Measurements from ENCODE around the gene P2RX6. TPM values are rescaled to one million over a fixed set of nuclear protein-coding genes. Genes with fewer than 3 reads are reported as not detected.

Gene P2RX6
- total and polyA plus RNA-seq, 9 of the 15 experiments (the other 6 are each of a cell fraction or from before 2014, with no cell fraction given), result 0.01 to 3.9 (median 1.5) TPM; not detected in 1

GRCh38 chr22:20996031-20996410 lies 18.9 kb upstream of the P2RX6 start (continued):
- no peak for TF ChIP-seq NFXL1 (CRISPR knock-in tag; IDR thresholded peaks at IDR 0.05)

GRCh38 chr22:20996598-20997535 lies 18.1 kb upstream of the P2RX6 start:
- H3K4me2 ChIP-seq (ENCODE audit: insufficient read depth, low read length), result no peak overlapping the region
- peak overlapping the region in 1 of 2 experiments; percentile 93; a peak in 2 of 4 replicates for H3K9ac ChIP-seq (ENCODE audit: insufficient read depth in 1 of 2, low read depth in 2 of 2, low read length in 2 of 2)
- H3K36me3 ChIP-seq (ENCODE audit: control insufficient read depth, insufficient read depth, low read length), result peaks cover 91% of the 10 kb centered on the region
- ChIA-PET CTCF (ENCODE audit: low intra/inter-chr PET ratio) (no interaction called here), POLR2A (interaction anchor here (0.6 to 17.9 kb wide), 15 partner anchors 8 to 642 kb away, joined by 3 to 451 read pairs (median 5); partner anchors contain the start of genes AIFM3, LZTR1 and P2RX6)
- no peak overlapping the region for H2AFZ ChIP-seq (ENCODE audit: low read depth, low read length)
- DNase-seq (ENCODE audit: extremely low read depth in 1 of 4, low spot score in 3 of 4) (no peak), FAIRE-seq (no peak), ATAC-seq (no peak)
- intact Hi-C loops (cut with micrococcal nuclease), result no loop called here
- in situ Hi-C loops (cut with MboI), result no loop called here
- H3K9me3 ChIP-seq (replicated peaks; ENCODE audit: control insufficient read depth, insufficient read depth, low read depth, low read length), result no peaks in the 10 kb centered on the region
- 92% methylated on average over 27 of the region's 27 CpGs for WGBS (ENCODE audit: insufficient coverage, low coverage, missing lambda C conversion rate)
- no peak overlapping the region for H3K27ac ChIP-seq (ENCODE audit: extremely low read depth, low read depth, low read length)
- BruUV-seq (replicated peaks), result TSS peak; percentile 14
- H3K4me1 ChIP-seq (replicated peaks in 1 of 2; ENCODE audit: control insufficient read depth in 2 of 2, insufficient read depth in 2 of 2, low read length in 2 of 2), result peaks cover 12 to 92% of the 10 kb centered on the region in 2 experiments
- no peaks in the 10 kb centered on the region for H3K27me3 ChIP-seq (ENCODE audit: control insufficient read depth in 2 of 2, insufficient read depth in 2 of 2, low read length in 2 of 2)
- no peaks in the 10 kb centered on the region for H3K9me1 ChIP-seq (ENCODE audit: control insufficient read depth, insufficient read depth, low read length)
- H4K20me1 ChIP-seq (replicated peaks; ENCODE audit: control insufficient read depth, insufficient read depth, low read length), result peaks cover 35% of the 10 kb centered on the region; the same call in 1 of the 2 replicates
- peaks cover 27% of the 10 kb centered on the region for H3K79me2 ChIP-seq (ENCODE audit: control insufficient read depth, insufficient read depth, low read length)
- no peak overlapping the region for H3K4me3 ChIP-seq
- no peak for TF ChIP-seq GATAD2B (IDR thresholded peaks at IDR 0.05; ENCODE audit: borderline replicate concordance)
- TF ChIP-seq ZNF644 (tag; IDR thresholded peaks at IDR 0.05; ENCODE audit: low read depth), result no peak
- no peak for TF ChIP-seq HDAC6 (IDR thresholded peaks at IDR 0.05; ENCODE audit: low read depth, low read length)
- TF ChIP-seq SRSF9 (IDR thresholded peaks at IDR 0.05; ENCODE audit: borderline replicate concordance, low read depth, low read length), result no peak
- peak; percentile 33; the same call in 1 of the 2 replicates for TF ChIP-seq ZFP30 (CRISPR knock-in tag; IDR thresholded peaks at IDR 0.05; ENCODE audit: borderline replicate concordance)
- TF ChIP-seq CBX3 (IDR thresholded peaks at IDR 0.05; ENCODE audit: borderline replicate concordance in 1 of 2, low read length in 2 of 2), result no peak
- no peak for TF ChIP-seq KLF13 (tag; IDR thresholded peaks at IDR 0.05; ENCODE audit: borderline replicate concordance, low read depth)
- no peak for TF ChIP-seq ZNF584 (CRISPR knock-in tag; IDR thresholded peaks at IDR 0.05; ENCODE audit: low read depth)
- TF ChIP-seq TAF15 (IDR thresholded peaks at IDR 0.05; ENCODE audit: low read depth, low read length), result no peak
- TF ChIP-seq NR3C1 (CRISPR knock-in tag; IDR thresholded peaks at IDR 0.05), result no peak
- no peak for TF ChIP-seq BRD9 (IDR thresholded peaks at IDR 0.05; ENCODE audit: low read depth, partially characterized antibody)
- TF ChIP-seq VEZF1 (CRISPR knock-in tag; IDR thresholded peaks at IDR 0.05), result no peak
- TF ChIP-seq NFRKB (IDR thresholded peaks at IDR 0.05; ENCODE audit: low read depth), result no peak
- TF ChIP-seq ARID2 (IDR thresholded peaks at IDR 0.05), result no peak
- no peak for TF ChIP-seq TARDBP (IDR thresholded peaks at IDR 0.05)
- 0 out of 4 replicates have a peak, but pooled peaks of 1 of the 2 experiments have one; percentile 36 for TF ChIP-seq MAZ (CRISPR knock-in tag; conservative IDR thresholded peaks at IDR 0.05 in 1 of 2, IDR thresholded peaks at IDR 0.05 in 1 of 2)
- no peak for TF ChIP-seq CXXC5 (CRISPR knock-in tag; IDR thresholded peaks at IDR 0.05)
- TF ChIP-seq KLF6 (CRISPR knock-in tag; IDR thresholded peaks at IDR 0.05; ENCODE audit: borderline replicate concordance), result no peak
- TF ChIP-seq POLR2AphosphoS2 (IDR thresholded peaks at IDR 0.05; ENCODE audit: low read length), result peak; percentile 58

All from K562 (cell line).